ENCODE data around the gene ROBO2.

DNA sequence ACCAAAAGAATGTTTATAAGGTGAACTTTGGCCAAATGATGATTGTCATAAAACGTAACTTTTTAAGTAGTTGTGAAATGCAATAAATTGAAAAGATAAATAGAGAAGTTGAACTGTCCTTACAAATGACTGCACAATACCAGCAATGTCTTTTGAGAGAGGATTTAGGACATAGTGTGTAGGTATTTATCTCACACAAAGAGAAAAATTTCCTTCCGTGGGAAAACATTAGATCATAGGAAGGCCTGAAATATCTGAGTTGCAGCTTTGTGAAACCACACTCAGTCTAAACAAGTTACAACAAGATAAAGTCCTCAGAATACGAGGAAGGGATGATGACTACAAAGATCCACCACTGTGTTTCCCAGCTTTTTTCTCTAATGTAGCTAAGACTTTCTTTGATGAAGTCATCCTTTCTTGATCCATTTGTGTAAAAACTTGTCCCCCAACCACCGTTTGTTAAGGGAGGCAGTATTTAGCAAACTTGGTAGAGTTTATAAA lies 16.0 kb downstream of the ROBO2 start:
- TF ChIP-seq POLR2A (IDR thresholded peaks at IDR 0.05; ENCODE audit: low read length) (no peak), RAD21 (conservative IDR thresholded peaks at IDR 0.05 in 1 of 2, IDR thresholded peaks at IDR 0.05 in 1 of 2) (no peak), ZNF302 (CRISPR knock-in tag; IDR thresholded peaks at IDR 0.05) (no peak), CTCF (IDR thresholded peaks at IDR 0.05) (no peak), HDAC2 (IDR thresholded peaks at IDR 0.05) (no peak), BHLHE40 (IDR thresholded peaks at IDR 0.05; ENCODE audit: low read depth, low read length) (no peak), SREBF2 (IDR thresholded peaks at IDR 0.05) (no peak), ZFP36 (IDR thresholded peaks at IDR 0.05; ENCODE audit: borderline replicate concordance, partially characterized antibody) (no peak), JUN (IDR thresholded peaks at IDR 0.05) (no peak)
- TF ChIP-seq, protein P1, sequence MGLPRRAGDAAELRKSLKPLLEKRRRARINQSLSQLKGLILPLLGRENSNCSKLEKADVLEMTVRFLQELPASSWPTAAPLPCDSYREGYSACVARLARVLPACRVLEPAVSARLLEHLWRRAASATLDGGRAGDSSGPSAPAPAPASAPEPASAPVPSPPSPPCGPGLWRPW (IDR thresholded peaks at IDR 0.05) = no peak
